Femur (tissue), 1 donor: Measurements from ENCODE around the gene IL13.
"Not testable (repeated sequence)": the region's sequence is repeated elsewhere in the genome, so short reads cannot be mapped to it uniquely, and the experiment has no call there.

Source experiments
- DNase-seq: peaks from one replicate; pipeline ENCODE4 v3.0.0-alpha.2; 2017

The IL13 gene

GRCh38 chr5:132691755-132692631 lies 34.0 kb downstream of the IL13 start:
- not testable (repeated sequence) for DNase-seq

- DNase-seq = no peak
These were observed 34.6 kb downstream of the IL13 start for GRCh38 chr5:132692632-132692967.

- DNase-seq = no peak
These were observed 38.0 kb downstream of the IL13 start for GRCh38 chr5:132695956-132696355.

- no peak for DNase-seq
These were observed 46.9 kb downstream of the IL13 start for GRCh38 chr5:132704875-132705274.

GRCh38 chr5:132708645-132709044 lies 50.7 kb downstream of the IL13 start:
- DNase-seq = no peak
